ENCODE data around the gene MTHFR. TPM values are rescaled to one million over a fixed set of nuclear protein-coding genes. Genes with fewer than 3 reads are reported as not detected.
A peak's percentile ranks its signal among the peaks of the same experiment; 100 is the strongest.

Gene MTHFR
- total RNA-seq, 1 donor from 2014 or later: 13.0 TPM

- Histone ChIP-seq H3K4me1 (ENCODE audit: insufficient read depth, low read length) (peaks cover 12% of the 10 kb centered on the region), H3K36me3 (ENCODE audit: insufficient read depth, low read length) (peaks cover 32% of the 10 kb centered on the region), H4K20me1 (ENCODE audit: insufficient read depth, low read length) (peaks cover 11% of the 10 kb centered on the region), H2AFZ (ENCODE audit: low read depth, low read length) (no peak overlapping the region), H3K9ac (ENCODE audit: low read length) (no peak overlapping the region), H3K9me3 (ENCODE audit: insufficient read depth, low read depth, low read length) (no peaks in the 10 kb centered on the region), H3K4me3 (ENCODE audit: insufficient read depth, low read depth, low read length) (no peak overlapping the region), H3K79me2 (ENCODE audit: insufficient read depth, low read length) (no peaks in the 10 kb centered on the region), H3K4me2 (ENCODE audit: low read length) (no peak overlapping the region), H3K27me3 (ENCODE audit: insufficient read depth, low read length) (no peaks in the 10 kb centered on the region), H3K27ac (ENCODE audit: low read depth, low read length) (no peak overlapping the region)
- Mint-ChIP-seq H3K9me3 (ENCODE audit: unreplicated experiment) (no peaks in the 10 kb centered on the region), H3K4me1 (ENCODE audit: low read depth, unreplicated experiment) (peaks cover 17% of the 10 kb centered on the region), H3K4me3 (ENCODE audit: unreplicated experiment) (no peak overlapping the region), H3K36me3 (ENCODE audit: low read depth, unreplicated experiment) (peaks cover 35% of the 10 kb centered on the region), H3K27ac (ENCODE audit: unreplicated experiment) (no peak overlapping the region), H3K27me3 (ENCODE audit: low read depth, unreplicated experiment) (no peaks in the 10 kb centered on the region)
- DNase-seq (ENCODE audit: low read depth) (no peak), FAIRE-seq (no peak)
- TF ChIP-seq, protein P1, sequence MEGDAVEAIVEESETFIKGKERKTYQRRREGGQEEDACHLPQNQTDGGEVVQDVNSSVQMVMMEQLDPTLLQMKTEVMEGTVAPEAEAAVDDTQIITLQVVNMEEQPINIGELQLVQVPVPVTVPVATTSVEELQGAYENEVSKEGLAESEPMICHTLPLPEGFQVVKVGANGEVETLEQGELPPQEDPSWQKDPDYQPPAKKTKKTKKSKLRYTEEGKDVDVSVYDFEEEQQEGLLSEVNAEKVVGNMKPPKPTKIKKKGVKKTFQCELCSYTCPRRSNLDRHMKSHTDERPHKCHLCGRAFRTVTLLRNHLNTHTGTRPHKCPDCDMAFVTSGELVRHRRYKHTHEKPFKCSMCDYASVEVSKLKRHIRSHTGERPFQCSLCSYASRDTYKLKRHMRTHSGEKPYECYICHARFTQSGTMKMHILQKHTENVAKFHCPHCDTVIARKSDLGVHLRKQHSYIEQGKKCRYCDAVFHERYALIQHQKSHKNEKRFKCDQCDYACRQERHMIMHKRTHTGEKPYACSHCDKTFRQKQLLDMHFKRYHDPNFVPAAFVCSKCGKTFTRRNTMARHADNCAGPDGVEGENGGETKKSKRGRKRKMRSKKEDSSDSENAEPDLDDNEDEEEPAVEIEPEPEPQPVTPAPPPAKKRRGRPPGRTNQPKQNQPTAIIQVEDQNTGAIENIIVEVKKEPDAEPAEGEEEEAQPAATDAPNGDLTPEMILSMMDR (IDR thresholded peaks at IDR 0.05; ENCODE audit: insufficient read depth, low read depth, low read length): no peak
- no peak for TF ChIP-seq EZH2 (IDR thresholded peaks at IDR 0.05; ENCODE audit: insufficient read depth, low read length)
Measured at GRCh38 chr1:11825131-11825530, 19.4 kb upstream of the MTHFR start.

GRCh38 chr1:11823366-11824137 lies 17.8 kb upstream of the MTHFR start:
- Histone ChIP-seq H3K27ac (ENCODE audit: low read depth, low read length) (no peak overlapping the region), H3K4me2 (ENCODE audit: low read length) (no peak overlapping the region), H3K36me3 (ENCODE audit: insufficient read depth, low read length) (peaks cover 36% of the 10 kb centered on the region), H3K4me1 (ENCODE audit: insufficient read depth, low read length) (peaks cover 12% of the 10 kb centered on the region), H4K20me1 (ENCODE audit: insufficient read depth, low read length) (peaks cover 11% of the 10 kb centered on the region), H3K27me3 (ENCODE audit: insufficient read depth, low read length) (no peaks in the 10 kb centered on the region), H3K9me3 (ENCODE audit: insufficient read depth, low read depth, low read length) (no peaks in the 10 kb centered on the region), H3K4me3 (ENCODE audit: insufficient read depth, low read depth, low read length) (no peak overlapping the region), H2AFZ (ENCODE audit: low read depth, low read length) (no peak overlapping the region), H3K79me2 (ENCODE audit: insufficient read depth, low read length) (no peaks in the 10 kb centered on the region), H3K9ac (ENCODE audit: low read length) (no peak overlapping the region)
- no peaks in the 10 kb centered on the region for H3K27me3 Mint-ChIP-seq (ENCODE audit: low read depth, unreplicated experiment)
- FAIRE-seq (no peak), DNase-seq (ENCODE audit: low read depth) (peak; percentile 71)
- H3K36me3 Mint-ChIP-seq (ENCODE audit: low read depth, unreplicated experiment): peaks cover 29% of the 10 kb centered on the region
- H3K27ac Mint-ChIP-seq (ENCODE audit: unreplicated experiment): peak overlapping the region; percentile 58
- no peaks in the 10 kb centered on the region for H3K9me3 Mint-ChIP-seq (ENCODE audit: unreplicated experiment)
- H3K4me1 Mint-ChIP-seq (ENCODE audit: low read depth, unreplicated experiment): peaks cover 17% of the 10 kb centered on the region
- TF ChIP-seq, protein P1 (IDR thresholded peaks at IDR 0.05; ENCODE audit: insufficient read depth, low read depth, low read length): no peak
- no peak for TF ChIP-seq EZH2 (IDR thresholded peaks at IDR 0.05; ENCODE audit: insufficient read depth, low read length)
- H3K4me3 Mint-ChIP-seq (ENCODE audit: unreplicated experiment): peak overlapping the region; percentile 22

GRCh38 chr1:11822091-11822490 lies 16.3 kb upstream of the MTHFR start:
- Mint-ChIP-seq H3K36me3 (ENCODE audit: low read depth, unreplicated experiment) (peaks cover 25% of the 10 kb centered on the region), H3K27me3 (ENCODE audit: low read depth, unreplicated experiment) (no peaks in the 10 kb centered on the region), H3K4me3 (ENCODE audit: unreplicated experiment) (no peak overlapping the region), H3K9me3 (ENCODE audit: unreplicated experiment) (no peaks in the 10 kb centered on the region), H3K27ac (ENCODE audit: unreplicated experiment) (peak overlapping the region; percentile 78), H3K4me1 (ENCODE audit: low read depth, unreplicated experiment) (peaks cover 17% of the 10 kb centered on the region)
- DNase-seq (ENCODE audit: low read depth) (peak; percentile 20), FAIRE-seq (no peak)
- H3K9me3 ChIP-seq (ENCODE audit: insufficient read depth, low read depth, low read length): no peaks in the 10 kb centered on the region
- H3K79me2 ChIP-seq (ENCODE audit: insufficient read depth, low read length): no peaks in the 10 kb centered on the region
- peaks cover 41% of the 10 kb centered on the region for H3K36me3 ChIP-seq (ENCODE audit: insufficient read depth, low read length)
- H3K27ac ChIP-seq (ENCODE audit: low read depth, low read length): peak overlapping the region; percentile 41
- H3K27me3 ChIP-seq (ENCODE audit: insufficient read depth, low read length): no peaks in the 10 kb centered on the region
- H3K4me1 ChIP-seq (ENCODE audit: insufficient read depth, low read length): peaks cover 12% of the 10 kb centered on the region
- H4K20me1 ChIP-seq (ENCODE audit: insufficient read depth, low read length): peaks cover 15% of the 10 kb centered on the region
- H3K4me2 ChIP-seq (ENCODE audit: low read length): peak overlapping the region; percentile 47
- no peak for TF ChIP-seq EZH2 (IDR thresholded peaks at IDR 0.05; ENCODE audit: insufficient read depth, low read length)
- TF ChIP-seq, protein P1 (IDR thresholded peaks at IDR 0.05; ENCODE audit: insufficient read depth, low read depth, low read length): no peak
- H3K4me3 ChIP-seq (ENCODE audit: insufficient read depth, low read depth, low read length): no peak overlapping the region
- no peak overlapping the region for H2AFZ ChIP-seq (ENCODE audit: low read depth, low read length)
- H3K9ac ChIP-seq (ENCODE audit: low read length): peak overlapping the region; percentile 13

All from astrocyte (in vitro differentiated cells and primary cell).